ENCODE results near the gene FNDC10. TPM values are rescaled to one million over a fixed set of nuclear protein-coding genes. Genes with fewer than 3 reads are reported as not detected.

The FNDC10 gene
- total and polyA plus RNA-seq, 2 experiments from 2014 or later: 2.1 to 8.8 TPM

- Histone ChIP-seq H2AFZ (no peak overlapping the region), H3K4me2 (no peak overlapping the region), H3K79me2 (no peaks in the 10 kb centered on the region)
These were observed 5.8 kb upstream of the FNDC10 start for GRCh38 chr1:1605724-1606123.

GRCh38 chr1:1605034-1605591, 5.2 kb upstream of the FNDC10 start:
- Histone ChIP-seq H3K36me3 (replicated peaks; ENCODE audit: insufficient read depth, low read depth) (no peaks in the 10 kb centered on the region), H3K9me3 (ENCODE audit: low read depth) (no peaks in the 10 kb centered on the region), H3K27ac (no peak overlapping the region), H3K4me2 (no peak overlapping the region), H3K9me2 (replicated peaks; ENCODE audit: insufficient read depth) (no peaks in the 10 kb centered on the region), H3K79me2 (no peaks in the 10 kb centered on the region), H2AFZ (no peak overlapping the region), H3K4me1 (ENCODE audit: insufficient read depth) (peaks cover 3% of the 10 kb centered on the region), H4K20me1 (ENCODE audit: insufficient read depth, poor library complexity, severe bottlenecking) (no peaks in the 10 kb centered on the region), H3K27me3 (peaks cover 35% of the 10 kb centered on the region), H3K4me3 (no peak overlapping the region)
- no peak for TF ChIP-seq CTCF (IDR thresholded peaks at IDR 0.05; ENCODE audit: poor library complexity)
- no peak for TF ChIP-seq EZH2 (IDR thresholded peaks at IDR 0.05; ENCODE audit: borderline replicate concordance)
- no peak for TF ChIP-seq EZH2phosphoT487 (IDR thresholded peaks at IDR 0.05; ENCODE audit: low read depth, severe bottlenecking, unreplicated experiment)
- 85% methylated on average over 12 of the region's 14 CpGs for WGBS (ENCODE audit: low lambda C conversion rate, missing lambda C conversion rate)
- DNase-seq (ENCODE audit: low spot score): no peak

More at GRCh38 chr1:1605724-1606123, 5.8 kb upstream of the FNDC10 start:
- Histone ChIP-seq H3K4me1 (ENCODE audit: insufficient read depth) (no peaks in the 10 kb centered on the region), H3K27me3 (peaks cover 29% of the 10 kb centered on the region), H3K27ac (no peak overlapping the region), H3K36me3 (replicated peaks; ENCODE audit: insufficient read depth, low read depth) (no peaks in the 10 kb centered on the region), H4K20me1 (ENCODE audit: insufficient read depth, poor library complexity, severe bottlenecking) (no peaks in the 10 kb centered on the region), H3K9me3 (ENCODE audit: low read depth) (no peaks in the 10 kb centered on the region), H3K9me2 (replicated peaks; ENCODE audit: insufficient read depth) (no peaks in the 10 kb centered on the region), H3K4me3 (no peak overlapping the region)
- TF ChIP-seq EZH2phosphoT487 (IDR thresholded peaks at IDR 0.05; ENCODE audit: low read depth, severe bottlenecking, unreplicated experiment) (no peak), CTCF (IDR thresholded peaks at IDR 0.05; ENCODE audit: poor library complexity) (no peak)
- no peak for DNase-seq (ENCODE audit: low spot score)
- WGBS (ENCODE audit: low lambda C conversion rate, missing lambda C conversion rate): 90% methylated on average over 2 of the region's 17 CpGs

GRCh38 chr1:1604374-1605033, 4.6 kb upstream of the FNDC10 start:
- Histone ChIP-seq H3K4me2 (no peak overlapping the region), H3K79me2 (no peaks in the 10 kb centered on the region), H4K20me1 (ENCODE audit: insufficient read depth, poor library complexity, severe bottlenecking) (no peaks in the 10 kb centered on the region), H3K27me3 (peaks cover 35% of the 10 kb centered on the region), H3K4me3 (no peak overlapping the region), H3K9me2 (replicated peaks; ENCODE audit: insufficient read depth) (no peaks in the 10 kb centered on the region), H3K27ac (no peak overlapping the region), H3K36me3 (replicated peaks; ENCODE audit: insufficient read depth, low read depth) (no peaks in the 10 kb centered on the region), H2AFZ (no peak overlapping the region), H3K4me1 (ENCODE audit: insufficient read depth) (peaks cover 3% of the 10 kb centered on the region), H3K9me3 (ENCODE audit: low read depth) (no peaks in the 10 kb centered on the region)
- 88% methylated on average over 15 of the region's 15 CpGs for WGBS (ENCODE audit: low lambda C conversion rate, missing lambda C conversion rate)
- no peak for DNase-seq (ENCODE audit: low spot score)
- TF ChIP-seq EZH2phosphoT487 (IDR thresholded peaks at IDR 0.05; ENCODE audit: low read depth, severe bottlenecking, unreplicated experiment): no peak

- TF ChIP-seq EZH2phosphoT487 (IDR thresholded peaks at IDR 0.05; ENCODE audit: low read depth, severe bottlenecking, unreplicated experiment): no peak
- TF ChIP-seq EZH2 (IDR thresholded peaks at IDR 0.05; ENCODE audit: borderline replicate concordance): no peak
- Histone ChIP-seq H3K4me3 (no peak overlapping the region), H3K4me1 (ENCODE audit: insufficient read depth) (peaks cover 3% of the 10 kb centered on the region), H3K79me2 (no peaks in the 10 kb centered on the region), H3K4me2 (no peak overlapping the region), H4K20me1 (ENCODE audit: insufficient read depth, poor library complexity, severe bottlenecking) (no peaks in the 10 kb centered on the region), H3K27ac (no peak overlapping the region), H3K27me3 (peaks cover 41% of the 10 kb centered on the region), H2AFZ (no peak overlapping the region), H3K9me3 (ENCODE audit: low read depth) (no peaks in the 10 kb centered on the region), H3K36me3 (replicated peaks; ENCODE audit: insufficient read depth, low read depth) (no peaks in the 10 kb centered on the region), H3K9me2 (replicated peaks; ENCODE audit: insufficient read depth) (no peaks in the 10 kb centered on the region)
- no peak for DNase-seq (ENCODE audit: low spot score)
- WGBS (ENCODE audit: low lambda C conversion rate, missing lambda C conversion rate): 84% methylated on average over 11 of the region's 13 CpGs
These were observed 3.9 kb upstream of the FNDC10 start for GRCh38 chr1:1603671-1604373.

Data from hepatocyte (in vitro differentiated cells).